HEK293 (cell line): ENCODE measurements around the gene POMP.

ENCODE experiments used
- CTCF ChIA-PET: fragments of 350-600 bp; formaldehyde crosslinking; extraction: SDS; loops from one replicate; lab custom pipeline; 2021; ENCODE audit warnings: antibody characterized with exemption; lab: Yijun Ruan, JAX
- POLR2A ChIA-PET: fragments of 300-600 bp; formaldehyde crosslinking; extraction: SDS; loops from one replicate; lab custom pipeline; 2020; ENCODE audit warnings: antibody characterized with exemption, inconsistent platforms; lab: Yijun Ruan, JAX
- H3K27ac ChIP-seq: fragments of 200-500 bp; sonication (Bioruptor generic); 2 replicates; pipeline ENCODE4 v1.5.1; 2014; ENCODE audit warnings: low read depth, low read length, control low read depth, inconsistent platforms; ENCODE audit errors: extremely low read depth
- H3K36me3 ChIP-seq, 2 experiments: fragments of 200-500 bp in 1 of 2; sonication (Bioruptor generic) in 1 of 2; 1 replicate in 1 of 2; 2 replicates in 1 of 2; pipeline ENCODE4 v1.5.1; 2014 to 2017; ENCODE audit warnings: inconsistent platforms in 2 of 2, low read length in 2 of 2; ENCODE audit not compliant: control insufficient read depth in 2 of 2, insufficient read depth in 1 of 2
- H3K4me1 ChIP-seq: fragments of 200-500 bp; sonication (Bioruptor generic); 2 replicates; pipeline ENCODE4 v1.5.1; 2014; ENCODE audit warnings: mild to moderate bottlenecking, low read length, inconsistent platforms; ENCODE audit not compliant: control insufficient read depth, insufficient read depth
- H3K4me3 ChIP-seq: 2 replicates; pipeline ENCODE4 v1.5.1; 2011; ENCODE audit warnings: low read depth, mild to moderate bottlenecking, control low read depth, low read length, moderate library complexity
- H3K9me3 ChIP-seq: fragments of 200-500 bp; sonication (Bioruptor generic); 2 replicates; pipeline ENCODE4 v1.5.1; 2014; ENCODE audit warnings: low read depth, low read length, inconsistent platforms; ENCODE audit not compliant: control insufficient read depth, insufficient read depth
- EGR2 ChIP-seq: fragments of 450-650 bp; formaldehyde crosslinking; IDR thresholded peaks from 2 replicates; pipeline ENCODE4 v1.5.1; 2016; ENCODE audit warnings: low read depth, missing biosample characterization, missing genetic modification characterization
- GFI1B ChIP-seq: fragments of 450-650 bp; formaldehyde crosslinking; IDR thresholded peaks from 2 replicates; pipeline ENCODE4 v1.5.1; 2016; ENCODE audit warnings: missing biosample characterization, missing genetic modification characterization
- SCRT2 ChIP-seq: fragments of 450-650 bp; formaldehyde crosslinking; IDR thresholded peaks from 2 replicates; pipeline ENCODE4 v1.5.1; 2016; ENCODE audit warnings: missing biosample characterization, missing genetic modification characterization
- YY1 ChIP-seq: fragments of 450-650 bp; formaldehyde crosslinking; IDR thresholded peaks from 2 replicates; pipeline ENCODE4 v1.5.1; 2018; ENCODE audit warnings: missing biosample characterization, missing genetic modification characterization
- ZBTB8A ChIP-seq: fragments of 450-650 bp; formaldehyde crosslinking; IDR thresholded peaks from 2 replicates; pipeline ENCODE4 v1.5.1; 2016; ENCODE audit warnings: missing biosample characterization, missing genetic modification characterization
- ZNF174 ChIP-seq: fragments of 450-650 bp; formaldehyde crosslinking; IDR thresholded peaks from 2 replicates; pipeline ENCODE4 v1.5.0; 2017; ENCODE audit warnings: missing biosample characterization, mild to moderate bottlenecking, missing genetic modification characterization
- ZNF221 ChIP-seq: fragments of 450-650 bp; formaldehyde crosslinking; IDR thresholded peaks from 2 replicates; pipeline ENCODE4 v1.5.1; 2017; ENCODE audit warnings: missing biosample characterization, missing genetic modification characterization, borderline replicate concordance
- ZNF404 ChIP-seq: fragments of 450-650 bp; formaldehyde crosslinking; IDR thresholded peaks from 2 replicates; pipeline ENCODE4 v1.5.1; 2017; ENCODE audit warnings: missing biosample characterization, missing genetic modification characterization
- ZNF433 ChIP-seq: fragments of 450-650 bp; formaldehyde crosslinking; IDR thresholded peaks from 2 replicates; pipeline ENCODE4 v1.5.1; 2016; ENCODE audit warnings: missing biosample characterization, missing genetic modification characterization, low read depth
- ZNF664 ChIP-seq: fragments of 450-650 bp; formaldehyde crosslinking; IDR thresholded peaks from 2 replicates; pipeline ENCODE4 v1.5.1; 2016; ENCODE audit warnings: missing biosample characterization, missing genetic modification characterization
- ZNF670 ChIP-seq: fragments of 450-650 bp; formaldehyde crosslinking; IDR thresholded peaks from 2 replicates; pipeline ENCODE4 v1.5.1; 2016; ENCODE audit warnings: missing biosample characterization, missing genetic modification characterization, low read depth
- ZNF701 ChIP-seq: fragments of 450-650 bp; formaldehyde crosslinking; IDR thresholded peaks from 2 replicates; pipeline ENCODE4 v1.5.1; 2016; ENCODE audit warnings: missing biosample characterization, missing genetic modification characterization
- ZSCAN30 ChIP-seq: fragments of 450-650 bp; IDR thresholded peaks from 2 replicates; pipeline ENCODE4 v1.5.1; 2018; ENCODE audit warnings: missing biosample characterization, mild to moderate bottlenecking, missing genetic modification characterization, moderate library complexity
- TF ChIP-seq, protein P1 (sequence below): fragments of 450-650 bp; formaldehyde crosslinking; IDR thresholded peaks from 2 replicates; pipeline ENCODE4 v1.5.1; 2016; ENCODE audit warnings: missing biosample characterization, missing genetic modification characterization
- TF ChIP-seq, protein P2 (sequence below): fragments of 450-650 bp; formaldehyde crosslinking; IDR thresholded peaks from 2 replicates; pipeline ENCODE4 v1.5.1; 2016; ENCODE audit warnings: missing biosample characterization, missing genetic modification characterization, borderline replicate concordance
- TF ChIP-seq, protein P3 (sequence below): fragments of 450-650 bp; formaldehyde crosslinking; IDR thresholded peaks from 2 replicates; pipeline ENCODE4 v1.5.1; 2017; ENCODE audit warnings: missing biosample characterization, mild to moderate bottlenecking, missing genetic modification characterization, moderate library complexity
- TF ChIP-seq, protein P4 (sequence below): fragments of 450-650 bp; formaldehyde crosslinking; IDR thresholded peaks from 2 replicates; pipeline ENCODE4 v1.5.1; 2017; ENCODE audit warnings: missing biosample characterization, missing genetic modification characterization
- TF ChIP-seq, protein P5 (sequence below): IDR thresholded peaks from 2 replicates; pipeline ENCODE4 v1.6.1; 2011; ENCODE audit warnings: mild to moderate bottlenecking, low read depth, low read length, borderline replicate concordance
- TF ChIP-seq, protein P6 (sequence below): fragments of 450-650 bp; formaldehyde crosslinking; IDR thresholded peaks from 2 replicates; pipeline ENCODE4 v1.5.1; 2016; ENCODE audit warnings: missing biosample characterization, missing genetic modification characterization

The POMP gene

DNA sequence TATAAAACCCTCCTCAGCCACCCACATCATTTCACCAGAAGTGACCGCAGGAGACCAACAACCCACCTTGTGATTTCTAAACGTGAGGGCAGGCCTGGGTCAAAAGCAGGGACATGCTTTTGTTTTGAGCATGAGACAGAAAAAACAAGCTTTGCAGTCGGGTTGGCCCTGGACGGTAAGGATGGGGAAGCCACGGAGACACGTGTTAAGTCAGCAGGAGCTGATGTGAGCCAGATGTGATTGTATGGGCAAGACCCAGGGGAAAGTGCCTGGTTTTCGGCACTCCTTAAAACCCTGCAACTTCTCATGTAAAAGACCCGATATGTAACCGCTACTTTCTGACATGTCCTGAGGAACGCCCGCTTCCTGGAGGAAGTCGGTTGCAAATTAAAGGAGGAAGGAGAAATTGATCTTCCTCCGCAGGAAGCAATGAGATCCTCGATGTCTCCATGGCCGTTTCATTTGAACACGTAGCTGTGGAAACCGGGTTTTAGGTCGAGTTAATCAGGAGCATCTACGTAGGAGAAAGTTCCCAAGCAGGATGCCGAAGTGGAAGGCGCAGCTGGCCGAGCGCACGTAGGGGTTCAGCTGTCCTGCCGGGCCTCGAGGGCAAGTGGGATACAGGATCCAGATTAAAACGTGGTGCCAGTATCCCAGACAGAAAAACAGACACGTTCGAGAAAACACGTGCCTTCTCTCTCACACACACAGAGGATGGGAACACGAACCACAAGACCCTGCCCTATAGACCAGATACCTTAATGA is 40.5 kb upstream of the POMP start:
- TF ChIP-seq ZBTB8A (tag by site-specific recombination) (no peak), SCRT2 (tag by site-specific recombination) (no peak), YY1 (tag by site-specific recombination) (no peak), ZNF221 (tag by site-specific recombination) (no peak), EGR2 (tag by site-specific recombination) (no peak), ZNF701 (tag by site-specific recombination) (no peak), ZNF174 (tag by site-specific recombination) (no peak), ZSCAN30 (tag by site-specific recombination) (no peak), ZNF664 (tag by site-specific recombination) (no peak), ZNF670 (tag by site-specific recombination) (no peak), GFI1B (tag by site-specific recombination) (no peak), ZNF433 (tag by site-specific recombination) (no peak), ZNF404 (tag by site-specific recombination) (no peak)
- TF ChIP-seq, protein P1, sequence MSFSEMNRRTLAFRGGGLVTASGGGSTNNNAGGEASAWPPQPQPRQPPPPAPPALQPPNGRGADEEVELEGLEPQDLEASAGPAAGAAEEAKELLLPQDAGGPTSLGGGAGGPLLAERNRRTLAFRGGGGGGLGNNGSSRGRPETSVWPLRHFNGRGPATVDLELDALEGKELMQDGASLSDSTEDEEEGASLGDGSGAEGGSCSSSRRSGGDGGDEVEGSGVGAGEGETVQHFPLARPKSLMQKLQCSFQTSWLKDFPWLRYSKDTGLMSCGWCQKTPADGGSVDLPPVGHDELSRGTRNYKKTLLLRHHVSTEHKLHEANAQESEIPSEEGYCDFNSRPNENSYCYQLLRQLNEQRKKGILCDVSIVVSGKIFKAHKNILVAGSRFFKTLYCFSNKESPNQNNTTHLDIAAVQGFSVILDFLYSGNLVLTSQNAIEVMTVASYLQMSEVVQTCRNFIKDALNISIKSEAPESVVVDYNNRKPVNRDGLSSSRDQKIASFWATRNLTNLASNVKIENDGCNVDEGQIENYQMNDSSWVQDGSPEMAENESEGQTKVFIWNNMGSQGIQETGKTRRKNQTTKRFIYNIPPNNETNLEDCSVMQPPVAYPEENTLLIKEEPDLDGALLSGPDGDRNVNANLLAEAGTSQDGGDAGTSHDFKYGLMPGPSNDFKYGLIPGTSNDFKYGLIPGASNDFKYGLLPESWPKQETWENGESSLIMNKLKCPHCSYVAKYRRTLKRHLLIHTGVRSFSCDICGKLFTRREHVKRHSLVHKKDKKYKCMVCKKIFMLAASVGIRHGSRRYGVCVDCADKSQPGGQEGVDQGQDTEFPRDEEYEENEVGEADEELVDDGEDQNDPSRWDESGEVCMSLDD (tag by site-specific recombination): no peak
- TF ChIP-seq, protein P2, sequence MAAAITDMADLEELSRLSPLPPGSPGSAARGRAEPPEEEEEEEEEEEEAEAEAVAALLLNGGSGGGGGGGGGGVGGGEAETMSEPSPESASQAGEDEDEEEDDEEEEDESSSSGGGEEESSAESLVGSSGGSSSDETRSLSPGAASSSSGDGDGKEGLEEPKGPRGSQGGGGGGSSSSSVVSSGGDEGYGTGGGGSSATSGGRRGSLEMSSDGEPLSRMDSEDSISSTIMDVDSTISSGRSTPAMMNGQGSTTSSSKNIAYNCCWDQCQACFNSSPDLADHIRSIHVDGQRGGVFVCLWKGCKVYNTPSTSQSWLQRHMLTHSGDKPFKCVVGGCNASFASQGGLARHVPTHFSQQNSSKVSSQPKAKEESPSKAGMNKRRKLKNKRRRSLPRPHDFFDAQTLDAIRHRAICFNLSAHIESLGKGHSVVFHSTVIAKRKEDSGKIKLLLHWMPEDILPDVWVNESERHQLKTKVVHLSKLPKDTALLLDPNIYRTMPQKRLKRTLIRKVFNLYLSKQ (tag by site-specific recombination): no peak
- TF ChIP-seq, protein P3, sequence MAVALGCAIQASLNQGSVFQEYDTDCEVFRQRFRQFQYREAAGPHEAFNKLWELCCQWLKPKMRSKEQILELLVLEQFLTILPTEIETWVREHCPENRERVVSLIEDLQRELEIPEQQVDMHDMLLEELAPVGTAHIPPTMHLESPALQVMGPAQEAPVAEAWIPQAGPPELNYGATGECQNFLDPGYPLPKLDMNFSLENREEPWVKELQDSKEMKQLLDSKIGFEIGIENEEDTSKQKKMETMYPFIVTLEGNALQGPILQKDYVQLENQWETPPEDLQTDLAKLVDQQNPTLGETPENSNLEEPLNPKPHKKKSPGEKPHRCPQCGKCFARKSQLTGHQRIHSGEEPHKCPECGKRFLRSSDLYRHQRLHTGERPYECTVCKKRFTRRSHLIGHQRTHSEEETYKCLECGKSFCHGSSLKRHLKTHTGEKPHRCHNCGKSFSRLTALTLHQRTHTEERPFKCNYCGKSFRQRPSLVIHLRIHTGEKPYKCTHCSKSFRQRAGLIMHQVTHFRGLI (tag by site-specific recombination): no peak
- TF ChIP-seq, protein P4, sequence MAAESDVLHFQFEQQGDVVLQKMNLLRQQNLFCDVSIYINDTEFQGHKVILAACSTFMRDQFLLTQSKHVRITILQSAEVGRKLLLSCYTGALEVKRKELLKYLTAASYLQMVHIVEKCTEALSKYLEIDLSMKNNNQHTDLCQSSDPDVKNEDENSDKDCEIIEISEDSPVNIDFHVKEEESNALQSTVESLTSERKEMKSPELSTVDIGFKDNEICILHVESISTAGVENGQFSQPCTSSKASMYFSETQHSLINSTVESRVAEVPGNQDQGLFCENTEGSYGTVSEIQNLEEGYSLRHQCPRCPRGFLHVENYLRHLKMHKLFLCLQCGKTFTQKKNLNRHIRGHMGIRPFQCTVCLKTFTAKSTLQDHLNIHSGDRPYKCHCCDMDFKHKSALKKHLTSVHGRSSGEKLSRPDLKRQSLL (tag by site-specific recombination): no peak
- TF ChIP-seq, protein P5, sequence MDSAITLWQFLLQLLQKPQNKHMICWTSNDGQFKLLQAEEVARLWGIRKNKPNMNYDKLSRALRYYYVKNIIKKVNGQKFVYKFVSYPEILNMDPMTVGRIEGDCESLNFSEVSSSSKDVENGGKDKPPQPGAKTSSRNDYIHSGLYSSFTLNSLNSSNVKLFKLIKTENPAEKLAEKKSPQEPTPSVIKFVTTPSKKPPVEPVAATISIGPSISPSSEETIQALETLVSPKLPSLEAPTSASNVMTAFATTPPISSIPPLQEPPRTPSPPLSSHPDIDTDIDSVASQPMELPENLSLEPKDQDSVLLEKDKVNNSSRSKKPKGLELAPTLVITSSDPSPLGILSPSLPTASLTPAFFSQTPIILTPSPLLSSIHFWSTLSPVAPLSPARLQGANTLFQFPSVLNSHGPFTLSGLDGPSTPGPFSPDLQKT: no peak
- TF ChIP-seq, protein P6, sequence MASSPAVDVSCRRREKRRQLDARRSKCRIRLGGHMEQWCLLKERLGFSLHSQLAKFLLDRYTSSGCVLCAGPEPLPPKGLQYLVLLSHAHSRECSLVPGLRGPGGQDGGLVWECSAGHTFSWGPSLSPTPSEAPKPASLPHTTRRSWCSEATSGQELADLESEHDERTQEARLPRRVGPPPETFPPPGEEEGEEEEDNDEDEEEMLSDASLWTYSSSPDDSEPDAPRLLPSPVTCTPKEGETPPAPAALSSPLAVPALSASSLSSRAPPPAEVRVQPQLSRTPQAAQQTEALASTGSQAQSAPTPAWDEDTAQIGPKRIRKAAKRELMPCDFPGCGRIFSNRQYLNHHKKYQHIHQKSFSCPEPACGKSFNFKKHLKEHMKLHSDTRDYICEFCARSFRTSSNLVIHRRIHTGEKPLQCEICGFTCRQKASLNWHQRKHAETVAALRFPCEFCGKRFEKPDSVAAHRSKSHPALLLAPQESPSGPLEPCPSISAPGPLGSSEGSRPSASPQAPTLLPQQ (tag by site-specific recombination): no peak
- Histone ChIP-seq H3K27ac (no peak overlapping the region), H3K36me3 (no peaks in the 10 kb centered on the region), H3K4me3 (no peak overlapping the region), H3K4me1 (no peaks in the 10 kb centered on the region), H3K9me3 (no peaks in the 10 kb centered on the region)
- CTCF ChIA-PET: no interaction called here
- POLR2A ChIA-PET: no interaction called here
